Measurements from ENCODE around the gene KAZN.

Gene KAZN

GRCh38 chr1:15134285-15134684, 535.8 kb downstream of the KAZN start:
- DNase-seq, result no peak

- peak; percentile 25 for DNase-seq
Measured at GRCh38 chr1:15135604-15136003, 537.1 kb downstream of the KAZN start.

DNA sequence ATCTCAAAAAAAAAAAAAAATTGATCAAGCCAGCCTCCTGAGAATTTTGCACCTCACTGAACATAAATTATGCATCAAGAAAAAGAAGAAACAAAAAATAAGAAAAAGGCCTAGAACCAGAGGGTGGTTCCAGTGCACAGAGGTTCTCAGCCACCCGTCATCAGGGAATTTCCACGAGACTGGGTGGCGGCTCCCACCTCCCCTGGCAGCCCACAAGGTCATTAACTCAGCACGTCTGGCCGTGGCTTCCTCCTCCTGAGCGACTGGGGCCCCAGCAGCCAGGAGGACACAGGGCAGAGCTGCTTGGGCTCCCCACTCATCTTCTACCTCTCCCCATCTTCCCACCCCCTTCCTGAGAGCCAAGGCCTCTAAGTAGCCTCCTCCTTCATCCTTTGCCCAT, 539.3 kb downstream of the KAZN start:
- no peak for DNase-seq

DNA sequence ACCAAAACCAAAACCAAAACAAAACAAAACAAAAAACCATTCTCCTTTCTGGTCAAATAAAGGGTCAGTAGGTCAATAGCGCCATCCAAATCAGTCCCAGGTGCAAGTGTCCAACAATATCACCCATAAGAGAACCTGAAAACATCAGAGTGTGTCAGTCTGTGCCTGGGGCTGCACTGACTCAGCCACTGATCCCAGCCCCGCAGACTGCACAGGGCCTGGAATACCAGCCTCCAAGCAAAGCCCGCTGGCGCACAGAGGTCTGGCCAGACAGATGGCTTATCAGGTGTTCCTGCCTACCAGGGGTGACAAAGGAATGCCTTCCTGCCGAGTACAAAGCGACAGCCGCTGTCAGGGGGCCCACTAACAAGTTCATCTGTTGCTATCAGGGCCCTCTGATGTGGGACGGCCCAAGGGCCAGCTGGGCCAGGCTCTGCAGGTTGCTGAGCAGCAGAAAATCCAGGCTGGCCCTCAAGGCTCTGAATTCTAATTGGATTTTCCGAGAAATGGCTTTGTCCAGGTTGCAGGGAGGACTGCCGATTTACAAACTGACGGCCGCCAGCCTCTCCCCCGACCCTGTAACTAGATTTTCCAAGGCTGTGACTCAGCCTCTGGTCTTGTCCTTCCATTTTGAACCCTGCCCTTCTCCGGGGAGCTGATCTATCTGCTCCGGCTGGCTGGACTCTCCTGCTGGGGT, 541.3 kb downstream of the KAZN start:
- no peak for DNase-seq

GRCh38 chr1:15141935-15142539, 543.6 kb downstream of the KAZN start:
- peak; percentile 22 for DNase-seq

DNA sequence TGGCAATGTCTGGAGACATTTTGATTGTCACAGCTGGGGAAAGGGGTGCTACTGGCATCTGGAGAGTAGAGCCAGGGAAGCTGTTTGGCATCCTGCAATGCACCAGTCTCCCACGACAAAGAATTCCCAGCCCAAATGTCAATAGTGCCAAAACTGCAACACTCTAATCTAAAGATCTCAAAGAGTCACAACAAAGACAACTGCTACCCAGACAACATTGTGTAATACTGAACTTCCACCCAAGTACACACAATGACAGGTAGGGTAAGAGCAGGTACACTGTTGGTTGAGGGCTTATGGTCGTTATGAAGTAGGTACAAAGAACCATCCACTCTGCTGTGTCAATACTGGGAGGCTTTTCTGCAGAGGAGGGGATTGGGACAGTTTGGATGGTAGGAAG, 546.8 kb downstream of the KAZN start:
- DNase-seq, result no peak

DNA sequence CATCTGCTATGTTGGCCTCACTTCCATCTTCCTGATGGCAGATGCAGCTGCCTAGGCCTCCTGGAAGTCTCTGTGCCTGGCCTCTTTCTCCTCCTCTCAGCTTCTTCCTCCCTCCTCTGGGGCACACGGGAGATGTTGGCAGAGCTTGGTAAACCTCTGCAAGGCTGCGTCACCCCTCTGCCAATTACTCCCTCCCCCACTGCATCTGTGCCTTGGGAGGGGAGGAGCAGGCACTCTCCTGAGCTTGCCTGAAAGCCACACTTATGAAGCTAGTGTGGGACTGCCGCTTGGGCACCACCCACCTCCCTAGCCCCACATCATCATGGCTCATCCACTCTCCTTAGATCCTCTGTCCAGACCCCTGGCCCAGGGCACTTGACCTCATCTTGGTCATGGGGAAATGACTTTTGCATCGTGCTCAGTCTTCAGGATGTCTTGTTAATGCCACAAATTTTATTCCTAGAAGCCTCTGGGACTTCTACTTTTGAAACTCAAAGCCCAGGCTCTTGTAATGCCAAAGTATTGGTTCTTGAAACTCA, 547.7 kb downstream of the KAZN start:
- no peak for DNase-seq

- DNase-seq, result peak; percentile 36
Measured at GRCh38 chr1:15146971-15147376, 548.5 kb downstream of the KAZN start.

DNA sequence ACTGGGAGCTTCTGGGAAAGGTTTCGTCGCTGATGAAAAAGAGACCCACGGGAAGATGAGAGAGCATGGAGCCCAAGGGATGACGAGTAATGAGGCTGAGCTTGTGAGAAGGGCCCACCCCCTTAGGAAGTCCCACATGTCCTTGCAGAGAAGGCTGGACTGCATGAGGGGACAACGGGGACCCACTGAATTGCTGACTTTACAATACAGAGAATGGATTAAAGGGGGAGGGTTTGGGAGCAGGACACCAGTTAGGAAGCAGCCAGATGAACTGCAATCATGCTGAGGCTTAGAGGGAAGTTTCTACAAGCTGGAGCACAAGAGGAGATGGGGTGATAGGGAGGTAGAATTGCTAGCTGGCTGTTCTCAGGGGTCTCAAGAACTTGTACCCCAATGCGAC, 549.5 kb downstream of the KAZN start:
- DNase-seq, result no peak

GRCh38 chr1:15148475-15148874, 550.0 kb downstream of the KAZN start:
- DNase-seq, result no peak

DNA sequence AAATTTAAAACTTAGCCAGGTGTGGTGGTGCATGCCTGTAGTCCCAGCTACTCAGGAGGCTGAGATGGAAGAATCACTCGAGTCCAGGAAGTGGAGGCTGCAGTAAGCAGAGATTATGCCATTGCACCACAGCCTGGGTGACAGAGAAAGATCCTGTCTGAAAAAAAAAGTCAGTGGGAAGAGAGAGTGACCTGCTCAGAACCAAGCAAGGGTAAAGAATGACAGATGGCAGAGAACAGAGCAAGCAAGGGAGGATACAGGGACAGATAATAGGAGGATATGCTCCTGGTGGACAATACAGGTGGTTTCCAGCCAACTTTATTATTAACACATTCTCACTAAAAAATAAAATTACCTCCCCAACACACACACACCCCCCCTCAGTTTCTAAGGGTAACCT, 550.5 kb downstream of the KAZN start:
- DNase-seq, result no peak

GRCh38 chr1:15150376-15150775, 551.9 kb downstream of the KAZN start:
- no peak for DNase-seq

GRCh38 chr1:15151377-15151806, 552.9 kb downstream of the KAZN start:
- DNase-seq, result no peak

DNA sequence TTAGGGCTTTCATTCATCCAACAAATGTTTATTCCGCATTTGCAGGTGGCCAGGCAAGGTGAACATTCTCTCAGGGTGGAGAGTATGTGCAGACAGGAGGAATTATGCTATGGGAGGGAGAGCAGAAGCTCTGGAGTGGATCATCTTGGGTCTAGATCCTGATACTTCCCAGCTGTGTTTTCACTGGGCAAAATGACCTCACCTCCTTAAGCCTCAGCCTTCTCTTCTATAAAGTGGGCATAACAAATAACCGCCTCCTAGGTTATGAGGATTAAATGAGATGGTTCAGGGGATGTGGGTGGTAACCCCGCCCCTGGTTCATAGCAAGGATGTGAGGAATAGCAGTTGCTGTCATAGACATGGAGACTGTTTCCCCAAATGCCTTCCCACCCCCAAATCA, 553.4 kb downstream of the KAZN start:
- DNase-seq, result no peak

- DNase-seq, result peak; percentile 45
Measured at GRCh38 chr1:15152318-15153183, 554.1 kb downstream of the KAZN start.

DNA sequence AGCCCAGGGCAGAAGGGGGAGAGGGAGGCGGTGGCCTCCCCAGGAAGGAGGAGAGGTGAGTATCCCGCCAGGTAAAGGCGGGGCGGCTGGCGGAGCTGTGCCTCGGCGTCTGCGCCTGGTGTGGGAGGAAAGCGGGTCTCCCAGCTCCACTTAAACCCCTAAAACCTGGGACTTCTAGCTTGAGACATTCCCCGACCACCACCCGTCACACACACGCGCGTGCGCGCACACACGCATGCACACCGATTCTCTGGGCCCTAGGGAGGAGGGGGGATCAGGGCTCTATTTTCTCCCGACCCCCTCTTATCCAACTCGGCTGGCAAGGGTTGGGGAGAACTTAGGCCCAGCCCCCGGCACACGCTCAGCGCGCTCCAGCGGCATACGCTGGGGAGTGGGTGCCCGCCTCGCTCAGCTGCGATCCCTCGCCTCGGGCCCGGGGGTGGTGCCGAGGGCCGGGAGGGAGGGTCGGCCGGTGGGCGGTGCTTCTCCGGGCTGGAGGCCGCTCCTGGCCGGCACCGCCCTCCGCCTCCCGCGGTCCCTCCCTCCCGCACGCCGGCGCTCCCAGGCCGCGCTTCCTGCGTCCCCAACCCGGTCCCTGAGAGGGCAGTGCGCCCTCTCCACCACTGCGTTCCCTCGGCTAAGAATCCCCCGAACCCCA, 554.8 kb downstream of the KAZN start, which contains the start of gene TMEM51:
TSS of gene TMEM51 (plus strand) at position 564 of the 658 bp plus-strand sequence. CDS start 61,341 bp downstream, outside the sequence.
- no peak for DNase-seq

GRCh38 chr1:15153842-15154479, 555.5 kb downstream of the KAZN start:
- DNase-seq, result no peak

- DNase-seq, result no peak
Measured at GRCh38 chr1:15154480-15155036, 556.1 kb downstream of the KAZN start.

DNA sequence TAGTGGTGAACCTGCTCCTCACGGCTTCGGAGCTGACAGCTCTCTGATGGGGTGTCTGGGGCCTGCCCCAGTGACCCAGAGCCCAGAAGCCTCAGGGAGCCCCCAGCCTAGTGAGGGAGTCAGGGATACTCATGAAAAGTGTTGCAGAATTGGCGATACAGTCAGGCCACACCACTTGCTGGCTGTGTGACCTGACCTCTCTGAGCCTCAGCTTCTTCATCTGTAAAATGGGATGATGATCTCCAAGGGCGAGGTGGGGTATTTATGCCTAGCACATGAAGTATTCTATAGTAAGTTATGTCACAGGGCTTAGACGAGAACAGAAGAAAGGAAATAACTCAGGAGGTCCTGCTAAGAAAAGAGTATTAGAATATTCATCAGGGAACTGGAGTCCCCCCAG, 556.7 kb downstream of the KAZN start:
- no peak for DNase-seq

- no peak for DNase-seq
Measured at GRCh38 chr1:15155888-15156741, 557.6 kb downstream of the KAZN start.

GRCh38 chr1:15156807-15157380, 558.4 kb downstream of the KAZN start:
- no peak for DNase-seq

Data from MV-4-11 (cell line).